HG02938 (cell line): ENCODE results near the gene ARVCF.

Experiments used
- ATAC-seq: cut with Tn5 transposase; IDR thresholded peaks from one replicate; pipeline ENCODE4 v1.9.1; 2021; ENCODE audit warnings: mild to moderate bottlenecking, moderate library complexity; ENCODE audit not compliant: unreplicated experiment

ARVCF gene

GRCh38 chr22:19974268-19974861 lies 42.3 kb downstream of the ARVCF start:
- no peak for ATAC-seq

GRCh38 chr22:19973551-19974267 lies 42.9 kb downstream of the ARVCF start:
- ATAC-seq = no peak

- ATAC-seq = no peak
Observed at GRCh38 chr22:19972652-19973550, 43.7 kb downstream of the ARVCF start.

GRCh38 chr22:19972251-19972650 lies 44.4 kb downstream of the ARVCF start:
- no peak for ATAC-seq

DNA sequence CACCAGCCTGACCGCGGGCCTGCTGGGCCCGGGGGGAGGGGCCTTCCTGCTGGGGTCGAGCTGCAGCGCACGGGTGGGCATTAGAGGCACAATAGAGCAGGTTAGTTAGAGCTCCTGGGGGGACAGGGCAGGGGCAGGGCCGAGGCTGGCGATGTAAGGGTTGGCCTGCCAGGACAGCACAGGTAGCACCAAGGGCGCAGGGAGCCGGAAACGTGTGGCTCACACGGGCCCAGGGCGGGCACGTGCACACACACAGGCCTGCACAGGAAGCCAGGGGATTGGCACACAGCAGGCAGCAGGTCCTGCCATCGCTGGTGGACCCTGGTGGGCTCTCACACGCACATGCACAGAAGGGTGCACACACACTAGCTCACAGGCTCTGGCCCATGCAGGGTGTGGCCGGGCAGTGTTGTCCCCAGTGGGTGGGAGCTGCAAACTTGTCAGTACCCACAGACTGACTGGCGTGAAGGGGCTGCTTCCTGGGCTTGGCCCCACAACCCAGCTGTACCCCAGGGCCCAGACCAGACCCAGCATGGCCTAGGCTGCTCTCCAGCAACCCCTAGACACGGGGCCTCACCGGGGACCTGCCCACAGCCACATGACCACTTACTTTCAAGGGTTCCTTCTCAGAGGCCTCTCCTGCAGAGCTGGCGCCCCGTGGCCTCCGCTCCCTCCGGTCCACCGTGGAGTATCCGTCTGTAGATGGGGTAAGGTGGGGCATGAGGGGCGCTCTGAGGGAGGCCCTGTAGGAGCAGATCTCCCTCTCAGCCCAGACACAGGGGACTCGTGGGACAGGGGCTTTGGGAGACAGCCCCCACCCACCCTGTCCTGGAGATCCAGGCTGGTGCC lies 45.1 kb downstream of the ARVCF start:
- no peak for ATAC-seq

DNA sequence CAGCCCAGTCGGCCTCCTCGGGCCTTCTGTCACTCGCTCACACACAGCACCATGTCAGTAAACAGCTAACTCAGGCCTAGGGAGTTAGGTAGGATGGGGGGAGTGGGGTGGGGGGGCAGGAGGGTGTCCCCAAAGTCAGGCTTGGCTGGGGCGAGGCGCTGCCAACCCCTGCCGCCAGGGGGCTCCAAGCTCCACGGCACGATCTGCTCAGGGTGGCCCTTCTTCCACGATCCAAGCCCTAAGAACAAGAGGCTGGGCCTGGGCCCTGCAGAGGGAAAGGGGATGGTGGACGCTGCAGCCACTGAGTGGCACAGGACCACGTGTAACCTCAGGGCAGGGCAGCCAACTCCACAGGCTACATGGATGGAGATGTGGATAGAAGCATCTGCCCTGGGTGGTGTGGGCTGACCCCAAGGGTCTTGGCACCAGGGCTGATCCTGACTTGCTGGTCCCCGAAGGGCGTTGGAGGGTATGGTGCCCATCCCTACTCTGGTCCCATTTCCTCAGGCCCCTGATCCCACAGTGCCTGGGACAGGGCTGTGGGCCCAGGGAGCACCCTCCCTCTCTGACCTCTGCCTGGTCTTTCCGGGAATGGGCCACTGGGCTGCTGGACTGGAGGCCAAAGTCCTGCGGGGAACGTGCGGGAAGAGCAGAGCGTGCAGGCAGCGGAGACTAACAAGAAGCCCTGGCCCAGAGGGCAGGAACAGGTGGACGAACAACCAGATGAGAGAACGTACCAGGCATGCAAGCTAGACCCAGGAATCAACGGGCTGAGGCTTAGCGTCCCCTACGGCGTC lies 45.9 kb downstream of the ARVCF start:
- no peak for ATAC-seq

GRCh38 chr22:19970031-19970478 lies 46.6 kb downstream of the ARVCF start:
- no peak for ATAC-seq

DNA sequence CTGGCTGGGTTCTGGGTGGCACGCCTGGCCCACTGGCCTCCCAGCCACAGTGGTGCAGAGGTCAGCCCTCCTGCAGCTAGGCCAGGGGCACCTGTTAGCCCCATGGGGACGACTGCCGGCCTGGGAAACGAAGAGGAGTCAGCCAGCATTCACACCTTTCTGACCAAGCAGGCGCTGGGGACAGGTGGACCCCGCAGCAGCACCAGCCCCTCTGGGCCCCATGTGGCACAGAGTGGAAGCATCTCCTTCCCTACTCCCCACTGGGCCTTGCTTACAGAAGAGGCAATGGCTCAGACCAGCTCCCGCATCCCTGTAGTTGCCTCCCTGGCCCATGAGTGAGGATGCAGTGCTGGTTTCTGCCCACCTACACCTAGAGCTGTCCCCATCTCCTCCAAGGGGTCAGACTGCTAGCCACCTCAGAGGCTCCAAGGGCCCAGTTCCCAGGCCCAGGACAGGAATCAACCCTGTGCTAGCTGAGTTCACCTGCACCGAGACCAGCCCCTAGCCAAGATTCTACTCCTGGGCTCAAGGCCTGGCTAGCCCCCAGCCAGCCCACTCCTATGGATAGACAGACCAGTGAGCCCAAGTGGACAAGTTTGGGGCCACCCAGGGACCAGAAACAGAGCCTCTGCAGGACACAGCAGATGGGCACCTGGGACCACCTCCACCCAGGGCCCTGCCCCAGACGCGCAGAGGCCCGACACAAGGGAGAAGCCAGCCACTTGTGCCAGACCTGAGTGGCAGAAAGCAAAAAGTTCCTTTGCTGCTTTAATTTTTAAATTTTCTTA lies 47.3 kb downstream of the ARVCF start:
- ATAC-seq = no peak

GRCh38 chr22:19968450-19968891 lies 48.2 kb downstream of the ARVCF start:
- ATAC-seq = no peak

GRCh38 chr22:19967850-19968449 lies 48.7 kb downstream of the ARVCF start:
- no peak for ATAC-seq

- no peak for ATAC-seq
Observed at GRCh38 chr22:19966908-19967750, 49.5 kb downstream of the ARVCF start.

DNA sequence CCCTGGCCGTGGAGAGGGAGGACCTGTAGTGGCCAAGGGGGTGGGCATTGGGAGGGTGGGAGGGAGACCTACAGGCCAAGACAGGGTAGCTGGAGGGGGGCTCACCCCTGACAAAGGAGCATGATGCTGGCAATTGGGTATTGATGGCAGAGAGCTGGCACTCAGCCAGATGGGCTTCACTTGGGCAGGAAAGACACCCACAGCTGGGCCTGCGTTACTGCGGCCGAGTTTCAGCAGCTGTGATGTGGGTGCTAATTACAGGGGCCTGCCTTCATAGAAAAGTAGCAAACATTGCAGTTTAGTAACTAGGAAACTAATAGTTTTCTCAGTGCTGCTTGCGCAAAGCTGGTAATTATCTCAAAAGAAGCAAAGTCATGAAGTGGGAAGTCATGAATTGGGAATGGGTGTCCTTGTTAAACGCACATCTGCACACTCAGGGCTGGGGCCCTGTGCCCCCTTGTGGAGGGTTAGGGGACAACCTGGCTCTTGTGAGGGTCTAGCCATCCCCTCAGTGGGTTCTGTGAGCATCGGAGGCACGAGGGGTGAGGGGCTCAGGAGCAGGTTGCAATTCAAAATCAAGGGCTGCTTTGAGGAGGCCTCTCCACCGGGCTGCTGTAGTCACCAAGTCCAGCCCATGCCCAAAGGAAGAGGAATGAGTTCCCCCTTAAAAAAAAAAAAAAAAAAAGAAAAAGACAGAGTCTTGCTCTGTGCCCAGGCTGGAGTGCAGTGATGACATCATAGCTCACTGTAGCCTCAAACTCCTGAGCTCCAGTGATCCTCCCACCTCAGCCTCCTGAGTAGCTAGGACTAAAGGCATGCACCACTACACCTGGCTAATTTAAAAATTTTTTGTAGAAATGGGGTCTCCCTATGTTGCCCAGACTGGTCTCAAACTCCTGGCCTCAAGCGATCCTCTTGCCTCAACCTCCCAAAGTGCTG lies 50.6 kb downstream of the ARVCF start:
- ATAC-seq = no peak

GRCh38 chr22:19964701-19965386 lies 51.8 kb downstream of the ARVCF start:
- ATAC-seq = no peak

DNA sequence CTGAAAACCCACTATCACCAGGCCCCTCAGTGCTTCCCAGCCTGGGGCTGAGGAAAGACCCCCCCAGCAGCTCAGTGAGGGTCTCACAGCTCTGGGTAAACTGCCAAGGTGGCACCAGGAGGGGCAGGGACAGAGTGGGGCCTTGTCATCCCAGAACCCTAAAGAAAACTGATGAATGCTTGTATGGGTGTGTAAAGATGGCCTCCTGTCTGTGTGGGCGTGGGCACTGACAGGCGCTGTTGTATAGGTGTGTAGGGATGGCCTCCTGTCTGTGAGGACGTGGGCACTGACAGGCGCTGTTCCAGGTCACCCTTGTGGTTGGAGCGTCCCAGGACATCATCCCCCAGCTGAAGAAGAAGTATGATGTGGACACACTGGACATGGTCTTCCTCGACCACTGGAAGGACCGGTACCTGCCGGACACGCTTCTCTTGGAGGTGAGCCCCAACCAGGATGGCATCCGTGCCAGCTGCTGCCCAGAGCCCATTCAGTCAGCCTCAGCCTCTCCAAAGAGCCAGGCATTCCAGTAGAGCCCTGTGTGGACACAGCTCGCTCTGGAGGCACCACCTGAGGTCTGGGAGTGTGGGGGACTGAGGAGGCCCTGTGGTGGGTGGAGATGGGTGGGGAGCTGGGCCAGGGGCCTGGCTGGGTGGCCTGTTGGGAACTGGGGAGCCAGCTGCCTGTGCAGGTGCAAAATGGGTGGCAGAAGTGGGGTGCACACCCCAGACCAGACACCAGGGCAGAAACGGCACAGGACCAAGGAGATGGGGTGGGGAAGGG lies 52.6 kb downstream of the ARVCF start:
- ATAC-seq = no peak
